ENCODE results near the gene SF3B4. TPM values are rescaled to one million over a fixed set of nuclear protein-coding genes. Genes with fewer than 3 reads are reported as not detected.
A peak's percentile ranks its signal among the peaks of the same experiment; 100 is the strongest.

The SF3B4 gene
- total RNA-seq, 1 donor from 2014 or later: 74.0 TPM

- Mint-ChIP-seq H3K4me1 (ENCODE audit: low read depth, unreplicated experiment) (peaks cover 5% of the 10 kb centered on the region), H3K36me3 (ENCODE audit: low read depth, unreplicated experiment) (peaks cover 7% of the 10 kb centered on the region), H3K4me3 (ENCODE audit: unreplicated experiment) (peak within 1 kb of the TSS; percentile 86), H3K27ac (ENCODE audit: unreplicated experiment) (no peak within 1 kb of the TSS), H3K27me3 (ENCODE audit: low read depth, unreplicated experiment) (peaks cover 2% of the 10 kb centered on the region), H3K9me3 (ENCODE audit: unreplicated experiment) (no peaks in the 10 kb centered on the region)
- no peak for TF ChIP-seq CTCF (IDR thresholded peaks at IDR 0.05; ENCODE audit: insufficient read depth, low read depth, low read length)
- no peak for TF ChIP-seq EZH2 (IDR thresholded peaks at IDR 0.05; ENCODE audit: insufficient read depth, low read length)
- H3K27me3 ChIP-seq (ENCODE audit: insufficient read depth, low read length): no peaks in the 10 kb centered on the region
- peaks cover 8% of the 10 kb centered on the region for H3K4me1 ChIP-seq (ENCODE audit: insufficient read depth, low read length)
- peak within 1 kb of the TSS; percentile 95 for H3K4me2 ChIP-seq (ENCODE audit: low read length)
- peak within 1 kb of the TSS; percentile 85 for H3K9ac ChIP-seq (ENCODE audit: low read length)
- FAIRE-seq (no peak), DNase-seq (ENCODE audit: low read depth) (peak; percentile 44)
- H3K27ac ChIP-seq (ENCODE audit: low read depth, low read length): no peak within 1 kb of the TSS
- peaks cover 4% of the 10 kb centered on the region for H3K79me2 ChIP-seq (ENCODE audit: insufficient read depth, low read length)
- peak within 1 kb of the TSS; percentile 85 for H2AFZ ChIP-seq (ENCODE audit: low read depth, low read length)
- no peaks in the 10 kb centered on the region for H3K9me3 ChIP-seq (ENCODE audit: insufficient read depth, low read depth, low read length)
- H3K4me3 ChIP-seq (ENCODE audit: insufficient read depth, low read depth, low read length): peak within 1 kb of the TSS; percentile 72
- peaks cover 9% of the 10 kb centered on the region for H3K36me3 ChIP-seq (ENCODE audit: insufficient read depth, low read length)
- no peaks in the 10 kb centered on the region for H4K20me1 ChIP-seq (ENCODE audit: insufficient read depth, low read length)
These were observed 9.9 kb downstream of the SF3B4 start, which contains the start of gene SV2A for GRCh38 chr1:149917571-149918144. TSS of gene SV2A (minus strand) at chr1:149917844. CDS start at chr1:149913840, 4,004 bp downstream.

- Histone ChIP-seq H3K4me1 (ENCODE audit: insufficient read depth, low read length) (peaks cover 8% of the 10 kb centered on the region), H3K27ac (ENCODE audit: low read depth, low read length) (no peak overlapping the region), H2AFZ (ENCODE audit: low read depth, low read length) (no peak overlapping the region), H3K79me2 (ENCODE audit: insufficient read depth, low read length) (peaks cover 4% of the 10 kb centered on the region), H3K4me2 (ENCODE audit: low read length) (peak overlapping the region; percentile 95), H3K27me3 (ENCODE audit: insufficient read depth, low read length) (no peaks in the 10 kb centered on the region), H3K36me3 (ENCODE audit: insufficient read depth, low read length) (peaks cover 4% of the 10 kb centered on the region), H3K4me3 (ENCODE audit: insufficient read depth, low read depth, low read length) (peak overlapping the region; percentile 72), H4K20me1 (ENCODE audit: insufficient read depth, low read length) (no peaks in the 10 kb centered on the region), H3K9ac (ENCODE audit: low read length) (peak overlapping the region; percentile 85), H3K9me3 (ENCODE audit: insufficient read depth, low read depth, low read length) (no peaks in the 10 kb centered on the region)
- Mint-ChIP-seq H3K4me3 (ENCODE audit: unreplicated experiment) (peak overlapping the region; percentile 86), H3K27me3 (ENCODE audit: low read depth, unreplicated experiment) (peaks cover 2% of the 10 kb centered on the region), H3K4me1 (ENCODE audit: low read depth, unreplicated experiment) (peaks cover 5% of the 10 kb centered on the region), H3K36me3 (ENCODE audit: low read depth, unreplicated experiment) (peaks cover 9% of the 10 kb centered on the region), H3K9me3 (ENCODE audit: unreplicated experiment) (no peaks in the 10 kb centered on the region), H3K27ac (ENCODE audit: unreplicated experiment) (no peak overlapping the region)
- TF ChIP-seq EZH2 (IDR thresholded peaks at IDR 0.05; ENCODE audit: insufficient read depth, low read length) (no peak), CTCF (IDR thresholded peaks at IDR 0.05; ENCODE audit: insufficient read depth, low read depth, low read length) (no peak)
- DNase-seq (ENCODE audit: low read depth) (no peak), FAIRE-seq (no peak)
These were observed 10.7 kb downstream of the SF3B4 start for GRCh38 chr1:149916898-149917252.

GRCh38 chr1:149916193-149916897, 11.3 kb downstream of the SF3B4 start:
- no peaks in the 10 kb centered on the region for H4K20me1 ChIP-seq (ENCODE audit: insufficient read depth, low read length)
- no peak overlapping the region for H2AFZ ChIP-seq (ENCODE audit: low read depth, low read length)
- peaks cover 12% of the 10 kb centered on the region for H3K36me3 Mint-ChIP-seq (ENCODE audit: low read depth, unreplicated experiment)

More at GRCh38 chr1:149916193-149916897, 11.3 kb downstream of the SF3B4 start:
- H3K27ac Mint-ChIP-seq (ENCODE audit: unreplicated experiment): peak overlapping the region; percentile 1
- H3K27me3 ChIP-seq (ENCODE audit: insufficient read depth, low read length): no peaks in the 10 kb centered on the region
- H3K4me1 Mint-ChIP-seq (ENCODE audit: low read depth, unreplicated experiment): peaks cover 5% of the 10 kb centered on the region
- peak overlapping the region; percentile 72 for H3K4me3 ChIP-seq (ENCODE audit: insufficient read depth, low read depth, low read length)
- H3K27me3 Mint-ChIP-seq (ENCODE audit: low read depth, unreplicated experiment): peaks cover 2% of the 10 kb centered on the region
- H3K9me3 Mint-ChIP-seq (ENCODE audit: unreplicated experiment): no peaks in the 10 kb centered on the region
- TF ChIP-seq CTCF (IDR thresholded peaks at IDR 0.05; ENCODE audit: insufficient read depth, low read depth, low read length) (no peak), EZH2 (IDR thresholded peaks at IDR 0.05; ENCODE audit: insufficient read depth, low read length) (no peak)
- H3K4me3 Mint-ChIP-seq (ENCODE audit: unreplicated experiment): peak overlapping the region; percentile 86
- H3K4me2 ChIP-seq (ENCODE audit: low read length): peak overlapping the region; percentile 95
- FAIRE-seq (no peak), DNase-seq (ENCODE audit: low read depth) (no peak)
- H3K79me2 ChIP-seq (ENCODE audit: insufficient read depth, low read length): peaks cover 4% of the 10 kb centered on the region
- no peaks in the 10 kb centered on the region for H3K9me3 ChIP-seq (ENCODE audit: insufficient read depth, low read depth, low read length)
- H3K36me3 ChIP-seq (ENCODE audit: insufficient read depth, low read length): no peaks in the 10 kb centered on the region
- peaks cover 8% of the 10 kb centered on the region for H3K4me1 ChIP-seq (ENCODE audit: insufficient read depth, low read length)
- H3K9ac ChIP-seq (ENCODE audit: low read length): peak overlapping the region; percentile 85
- no peak overlapping the region for H3K27ac ChIP-seq (ENCODE audit: low read depth, low read length)

Measured in astrocyte (in vitro differentiated cells and primary cell).